Stomach (tissue), 4 donors: ENCODE measurements around the gene AGER.

Experiments used
- CTCF ChIP-seq, 7 experiments: fragments of 450-650 bp in 4 of 7; fragments of 200-600 bp in 3 of 7; sonication (generic) in 3 of 7; IDR thresholded peaks; one replicate each; pipeline ENCODE4 v1.5.1; 2016 to 2019; ENCODE audit warnings: antibody characterized with exemption in 7 of 7, control low read depth in 2 of 7, mild to moderate bottlenecking in 1 of 7
- POLR2A ChIP-seq, 4 donors: fragments of 450-650 bp; IDR thresholded peaks; one replicate each; pipeline ENCODE4 v1.6.1; 2016; ENCODE audit warnings: antibody characterized with exemption in 4 of 4, control low read depth in 2 of 4, mild to moderate bottlenecking in 1 of 4, moderate library complexity in 1 of 4
- POLR2AphosphoS5 ChIP-seq, 3 donors: sonication (generic); formaldehyde crosslinking; IDR thresholded peaks; one replicate each; pipeline ENCODE4 v1.6.1; 2016; ENCODE audit warnings: antibody characterized with exemption in 3 of 3

GRCh38 chr6:32137454-32137853, 46.6 kb downstream of the AGER start:
- TF ChIP-seq CTCF (IDR thresholded peaks at IDR 0.05), result no peak
- TF ChIP-seq POLR2AphosphoS5 (IDR thresholded peaks at IDR 0.05), result no peak
- no peak for TF ChIP-seq POLR2A (IDR thresholded peaks at IDR 0.05)
